Endothelial cell of umbilical vein (primary cell): ENCODE measurements around the gene LRRC8C. TPM values are rescaled to one million over a fixed set of nuclear protein-coding genes. Genes with fewer than 3 reads are reported as not detected.

Experiments
- BruUV-seq: library from RNA; stranded (reverse); fragments of 400-500 nt; replicated peaks from 2 replicates; lab custom pipeline; 2021; lab: Mats Ljungman, UMichigan
- CTCF ChIA-PET: fragments of 300-600, 350-600 bp; sonication (Branson Sonifier 250); formaldehyde crosslinking; loops from one replicate; lab custom pipeline; 2021; ENCODE audit warnings: antibody characterized with exemption, inconsistent platforms; lab: Charles Lee
- POLR2A ChIA-PET: fragments of 300-600, 350-600 bp; sonication (Branson Sonifier 250); formaldehyde crosslinking; loops from one replicate; lab custom pipeline; 2021; ENCODE audit warnings: antibody characterized with exemption, inconsistent platforms; lab: Charles Lee
- DNase-seq: peaks from one replicate; pipeline ENCODE4 v3.0.0-alpha.2; 2011; ENCODE audit warnings: low read depth, low spot score
- FAIRE-seq: peaks from 2 replicates; lab custom pipeline; 2011; peaks lifted over from hg19 to GRCh38; lab: Jason Lieb, UNC
- H2AFZ ChIP-seq: 2 replicates; pipeline ENCODE4 v1.6.0; 2012; ENCODE audit warnings: low read depth, low read length, control low read depth, inconsistent platforms
- H3K27ac ChIP-seq: 2 replicates; pipeline ENCODE4 v1.5.1; 2011; ENCODE audit warnings: low read depth, mild to moderate bottlenecking, control low read depth, low read length, moderate library complexity; ENCODE audit not compliant: insufficient read depth
- H3K27me3 ChIP-seq, 2 experiments: 2 replicates each; pipeline versions ENCODE4 v1.6.0 to v1.6.1; 2011; ENCODE audit warnings: low read length in 2 of 2, mixed read lengths in 1 of 2; ENCODE audit not compliant: control insufficient read depth in 2 of 2, insufficient read depth in 2 of 2
- H3K36me3 ChIP-seq, 2 experiments: 2 replicates in 1 of 2; 3 replicates in 1 of 2; pipeline ENCODE4 v1.5.1; 2011; ENCODE audit warnings: low read length in 2 of 2, mild to moderate bottlenecking in 1 of 2, moderate library complexity in 1 of 2; ENCODE audit not compliant: control insufficient read depth in 2 of 2, insufficient read depth in 2 of 2; ENCODE audit errors: extremely low read depth in 1 of 2
- H3K4me1 ChIP-seq: 3 replicates; pipeline ENCODE4 v1.5.1; 2011; ENCODE audit warnings: mild to moderate bottlenecking, low read length; ENCODE audit not compliant: control insufficient read depth, insufficient read depth; ENCODE audit errors: extremely low read depth
- H3K4me2 ChIP-seq: 2 replicates; pipeline ENCODE4 v1.6.1; 2011; ENCODE audit warnings: low read length, control low read depth, mixed read lengths; ENCODE audit not compliant: insufficient read depth
- H3K4me3 ChIP-seq, 3 experiments: fragments of 200-600 bp in 1 of 3; sonication (generic), shearing (Covaris generic) in 1 of 3; replicated peaks in 1 of 3; 2 replicates each; pipeline ENCODE4 v1.5.1; 2011 to 2016; ENCODE audit warnings: control low read depth in 3 of 3, low read length in 3 of 3, mild to moderate bottlenecking in 2 of 3, inconsistent platforms in 1 of 3, low read depth in 1 of 3, moderate library complexity in 1 of 3; ENCODE audit not compliant: insufficient read depth in 1 of 3
- H3K79me2 ChIP-seq: 2 replicates; pipeline ENCODE4 v1.6.0; 2012; ENCODE audit warnings: low read length, inconsistent platforms; ENCODE audit not compliant: control insufficient read depth, insufficient read depth
- H3K9ac ChIP-seq: replicated peaks from 2 replicates; pipeline ENCODE3; 2011; ENCODE audit warnings: low read length, control low read depth; ENCODE audit not compliant: insufficient read depth; ENCODE audit errors: extremely low read depth
- H3K9me1 ChIP-seq: replicated peaks from 3 replicates; pipeline ENCODE4 v1.6.0; 2011; ENCODE audit warnings: mild to moderate bottlenecking, low read length; ENCODE audit not compliant: control insufficient read depth, insufficient read depth; ENCODE audit errors: extremely low read depth
- H3K9me3 ChIP-seq: replicated peaks from 2 replicates; pipeline ENCODE4 v1.5.1; 2012; ENCODE audit warnings: low read length, inconsistent platforms; ENCODE audit not compliant: control insufficient read depth, insufficient read depth
- H4K20me1 ChIP-seq: replicated peaks from 2 replicates; pipeline ENCODE3; 2011; ENCODE audit warnings: mild to moderate bottlenecking, low read length; ENCODE audit not compliant: control insufficient read depth, insufficient read depth; ENCODE audit errors: extremely low read depth
- EZH2 ChIP-seq: IDR thresholded peaks from 2 replicates; pipeline ENCODE4 v1.6.1; 2012; ENCODE audit warnings: borderline replicate concordance, low read depth, mild to moderate bottlenecking, moderate library complexity, low read length, inconsistent platforms; ENCODE audit not compliant: severe bottlenecking
- JUN ChIP-seq: IDR thresholded peaks from 2 replicates; pipeline ENCODE4 v1.6.1; 2011; ENCODE audit warnings: borderline replicate concordance, low read depth; ENCODE audit not compliant: insufficient read length, insufficient read depth
- POLR2A ChIP-seq: IDR thresholded peaks from 2 replicates; pipeline ENCODE4 v1.6.1; 2012; ENCODE audit warnings: low read depth, mild to moderate bottlenecking, control low read depth, low read length
- POLR2AphosphoS5 ChIP-seq: IDR thresholded peaks from 2 replicates; pipeline ENCODE4 v1.6.1; 2012; ENCODE audit warnings: low read depth, mild to moderate bottlenecking, control low read depth, low read length, moderate library complexity; ENCODE audit not compliant: insufficient read depth
- dilution Hi-C: fragments of 300-500 bp; cut with MboI; formaldehyde crosslinking; loops from one replicate; pipeline ENCODE4 v1.15.0; 2019; ENCODE audit warnings: low sequenced_read_pairs; ENCODE audit not compliant: extremely low pct_ligation_motif_present
- intact Hi-C: fragments of 100-400 bp; cut with micrococcal nuclease; formaldehyde crosslinking; loops from one replicate; pipeline ENCODE4 v1.10.0; 2022
- polyA plus RNA-seq, 4 experiments: library from polyadenylated mRNA; depleted of rRNA in 3 of 4; stranded (reverse) in 3 of 4; unstranded in 1 of 4; fragments of >200 nt; gene quantifications; 2 replicates each; pipeline versions ENCODE4 v1.2.1 to v1.2.3, GENCODE V29; 2011 to 2012; ENCODE audit warnings: missing spikeins in 1 of 4
- total RNA-seq: library from RNA; stranded (reverse); gene quantifications from 2 replicates; pipeline ENCODE4 v1.2.3, GENCODE V29; 2021

LRRC8C gene
- total and polyA plus RNA-seq, 2 donors (not counting 3 experiments of a cell fraction or from before 2014, with no cell fraction given), result 33.6 to 51.5 TPM

GRCh38 chr1:89633248-89633799 is 404 bp downstream of the LRRC8C start:
- ChIA-PET POLR2A (interaction anchor here (0.7 to 2.6 kb wide), 2 partner anchors 124 to 130 kb away, joined by 3 to 16 read pairs; no protein-coding TSS in a partner anchor), CTCF (interaction anchor here (0.7 to 10.8 kb wide), 20 partner anchors 10 to 150 kb away, joined by 3 to 230 read pairs (median 5); no protein-coding TSS in a partner anchor)
- H2AFZ ChIP-seq, result peak overlapping the region; percentile 69
- no peaks in the 10 kb centered on the region for H3K9me3 ChIP-seq
- H3K36me3 ChIP-seq, result no peaks in the 10 kb centered on the region
- TF ChIP-seq POLR2AphosphoS5, result peak; percentile 44
- no peak for TF ChIP-seq EZH2
- peak overlapping the region; percentile 99 for H3K9ac ChIP-seq
- H3K79me2 ChIP-seq, result peaks cover 48% of the 10 kb centered on the region
- intact Hi-C loops (loop anchor here (1.0 to 5.0 kb wide), 4 partner anchors 124 to 641 kb away; partner anchors contain the start of genes KYAT3 and RBMXL1), dilution Hi-C loops (no loop called here)
- BruUV-seq, result no TSS peak
- peak overlapping the region; percentile 97 for H3K27ac ChIP-seq
- FAIRE-seq, result no peak
- H3K4me1 ChIP-seq, result peaks cover 32% of the 10 kb centered on the region
- DNase-seq, result no peak
- H3K4me3 ChIP-seq, result peak overlapping the region; percentile 72 to 100 (median 99)
- no peaks in the 10 kb centered on the region for H3K27me3 ChIP-seq
- H3K9me1 ChIP-seq, result no peaks in the 10 kb centered on the region
- peak overlapping the region; percentile 96 for H3K4me2 ChIP-seq
- H4K20me1 ChIP-seq, result no peaks in the 10 kb centered on the region

GRCh38 chr1:89633800-89634625 is 1.1 kb downstream of the LRRC8C start:
- Histone ChIP-seq H3K9ac (peak overlapping the region; percentile 99), H3K9me1 (no peaks in the 10 kb centered on the region), H2AFZ (peak overlapping the region; percentile 39), H4K20me1 (no peaks in the 10 kb centered on the region), H3K4me3 (peak overlapping the region; percentile 72 to 100 (median 99)), H3K79me2 (peaks cover 54% of the 10 kb centered on the region), H3K27ac (peak overlapping the region; percentile 97), H3K27me3 (no peaks in the 10 kb centered on the region), H3K9me3 (no peaks in the 10 kb centered on the region), H3K4me2 (peak overlapping the region; percentile 96), H3K36me3 (no peaks in the 10 kb centered on the region), H3K4me1 (peaks cover 32% of the 10 kb centered on the region)
- no peak for FAIRE-seq
- ChIA-PET POLR2A (interaction anchor here (2.4 to 2.6 kb wide), 2 partner anchors 129 kb away, joined by 8 to 16 read pairs; no protein-coding TSS in a partner anchor), CTCF (interaction anchor here (1.4 to 10.8 kb wide), 8 partner anchors 12 to 130 kb away, joined by 4 to 230 read pairs (median 8); no protein-coding TSS in a partner anchor)
- peak; percentile 55 for DNase-seq
- TF ChIP-seq JUN, result no peak
- TF ChIP-seq POLR2AphosphoS5, result no peak
- TF ChIP-seq POLR2A, result peak; percentile 42
- dilution Hi-C loops (no loop called here), intact Hi-C loops (loop anchor here (1.0 to 5.0 kb wide), 5 partner anchors 123 to 642 kb away; partner anchors contain the start of genes KYAT3, RBMXL1 and ZNF326)
- TSS peak; percentile 26 for BruUV-seq
